Testis (tissue), 2 donors: Measurements from ENCODE around the gene TNXB.

Experiments used
- POLR2A ChIP-seq: fragments of 450-650 bp; IDR thresholded peaks from one replicate; pipeline ENCODE4 v1.6.1; 2017; ENCODE audit warnings: antibody characterized with exemption, mild to moderate bottlenecking, moderate library complexity
- TF ChIP-seq, protein P1 (sequence below), 3 experiments: fragments of 450-650 bp in 2 of 3; fragments of 200-600 bp in 1 of 3; sonication (generic) in 1 of 3; IDR thresholded peaks; one replicate each; pipeline ENCODE4 v1.5.1; 2016 to 2019; ENCODE audit warnings: antibody characterized with exemption in 3 of 3, mild to moderate bottlenecking in 2 of 3, moderate library complexity in 1 of 3

DNA sequence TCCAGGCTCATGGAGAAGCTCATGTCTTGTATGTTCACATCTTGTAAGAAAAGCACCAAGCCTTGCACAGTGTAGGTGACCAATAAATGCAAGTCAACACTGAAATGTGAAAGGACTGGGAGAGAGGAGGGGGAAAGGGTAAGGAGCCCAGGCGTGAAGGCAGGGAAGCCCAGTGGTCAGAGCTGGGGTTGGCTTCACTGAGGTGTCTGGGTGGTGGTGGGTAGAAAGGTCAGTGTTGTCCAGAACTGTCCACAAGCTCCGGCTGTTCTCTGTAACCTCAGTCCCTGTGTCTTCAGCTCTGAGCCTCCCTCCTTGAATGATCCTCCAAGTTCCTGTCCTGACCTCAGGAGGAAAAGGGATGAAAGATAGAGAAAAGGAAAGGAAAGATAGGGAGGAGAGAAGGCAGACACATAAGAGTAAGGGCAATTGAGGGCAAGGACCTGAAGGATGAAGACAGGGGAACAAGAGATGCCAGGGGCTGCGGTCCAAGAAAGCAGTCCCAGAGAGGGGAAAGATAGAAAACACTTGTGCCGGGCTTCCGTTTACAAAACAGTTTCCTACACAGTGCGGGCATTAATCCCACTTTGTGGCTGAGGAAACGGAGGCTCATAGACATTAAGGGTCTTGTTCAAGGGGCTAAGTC lies 2.4 kb upstream of the TNXB start:
- TF ChIP-seq POLR2A = no peak
- TF ChIP-seq, protein P1, sequence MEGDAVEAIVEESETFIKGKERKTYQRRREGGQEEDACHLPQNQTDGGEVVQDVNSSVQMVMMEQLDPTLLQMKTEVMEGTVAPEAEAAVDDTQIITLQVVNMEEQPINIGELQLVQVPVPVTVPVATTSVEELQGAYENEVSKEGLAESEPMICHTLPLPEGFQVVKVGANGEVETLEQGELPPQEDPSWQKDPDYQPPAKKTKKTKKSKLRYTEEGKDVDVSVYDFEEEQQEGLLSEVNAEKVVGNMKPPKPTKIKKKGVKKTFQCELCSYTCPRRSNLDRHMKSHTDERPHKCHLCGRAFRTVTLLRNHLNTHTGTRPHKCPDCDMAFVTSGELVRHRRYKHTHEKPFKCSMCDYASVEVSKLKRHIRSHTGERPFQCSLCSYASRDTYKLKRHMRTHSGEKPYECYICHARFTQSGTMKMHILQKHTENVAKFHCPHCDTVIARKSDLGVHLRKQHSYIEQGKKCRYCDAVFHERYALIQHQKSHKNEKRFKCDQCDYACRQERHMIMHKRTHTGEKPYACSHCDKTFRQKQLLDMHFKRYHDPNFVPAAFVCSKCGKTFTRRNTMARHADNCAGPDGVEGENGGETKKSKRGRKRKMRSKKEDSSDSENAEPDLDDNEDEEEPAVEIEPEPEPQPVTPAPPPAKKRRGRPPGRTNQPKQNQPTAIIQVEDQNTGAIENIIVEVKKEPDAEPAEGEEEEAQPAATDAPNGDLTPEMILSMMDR (IDR thresholded peaks at IDR 0.05) = no peak
